ENCODE measurements around the gene GNG7.
A peak's percentile ranks its signal among the peaks of the same experiment; 100 is the strongest.
"Not testable (repeated sequence)": the region's sequence is repeated elsewhere in the genome, so short reads cannot be mapped to it uniquely, and the experiment has no call there.

The GNG7 gene

DNA sequence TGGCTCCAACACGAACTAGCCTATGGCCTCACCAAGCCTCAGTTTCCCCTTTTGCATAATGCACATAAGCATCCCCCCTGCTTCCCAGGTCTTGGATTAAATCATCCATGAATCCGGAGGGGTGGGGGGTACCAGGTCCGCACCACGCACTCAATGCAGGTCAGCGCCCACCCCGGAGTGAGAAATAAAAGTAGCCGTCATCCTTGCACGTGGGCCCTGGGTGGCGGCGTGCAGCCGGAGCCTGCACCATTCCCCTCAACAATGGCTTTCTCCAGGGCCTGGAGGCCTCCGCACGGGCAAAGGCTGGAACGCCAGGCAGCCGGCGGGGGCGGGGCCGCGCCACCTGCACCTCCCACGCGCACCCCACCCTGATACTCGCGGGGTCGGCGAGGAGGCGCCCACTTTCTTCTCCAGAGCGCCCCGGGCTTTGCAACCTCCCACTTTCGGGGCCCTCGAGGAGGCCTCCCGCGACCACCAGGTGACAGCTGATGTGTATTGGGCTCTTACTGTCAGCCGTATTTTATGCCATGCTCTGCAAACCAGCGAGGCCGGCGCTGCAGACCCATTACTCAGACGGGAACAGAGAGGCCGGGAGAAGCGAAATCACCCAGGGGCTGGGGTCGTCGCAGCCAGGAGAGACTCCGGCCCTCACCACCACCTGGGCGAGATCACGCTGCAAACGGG, 227.3 kb downstream of the GNG7 start:
- no peaks in the 10 kb centered on the region for H3K27me3 ChIP-seq (ENCODE audit: insufficient read depth, low read length)
- peak overlapping the region; percentile 76 for H3K4me3 ChIP-seq (ENCODE audit: low read depth, low read length)
- peak overlapping the region; percentile 49 for H3K9ac ChIP-seq (ENCODE audit: low read length)
- peak overlapping the region; percentile 88 for H2AK5ac ChIP-seq (ENCODE audit: low read length)
- peak overlapping the region; percentile 84 for H2BK12ac ChIP-seq (ENCODE audit: low read length)
- peak overlapping the region; percentile 96 for H2BK120ac ChIP-seq (ENCODE audit: insufficient read depth, low read length, poor library complexity)
- peak overlapping the region; percentile 89 for H3K27ac ChIP-seq (ENCODE audit: low read depth, low read length)
- peaks cover 30% of the 10 kb centered on the region for H3K79me2 ChIP-seq (ENCODE audit: control insufficient read depth, insufficient read depth, low read length, poor library complexity)
- H3K18ac ChIP-seq (ENCODE audit: low read length): peak overlapping the region; percentile 98
- H2AFZ ChIP-seq (ENCODE audit: insufficient read depth, low read length, poor library complexity): peak overlapping the region; percentile 86
- peak; percentile 35 to 64 for DNase-seq
- H3K9me3 ChIP-seq (ENCODE audit: insufficient read depth, low read depth, low read length): no peaks in the 10 kb centered on the region
- peak overlapping the region; percentile 82 for H4K12ac ChIP-seq (ENCODE audit: low read depth, low read length)
- WGBS (ENCODE audit: extremely low coverage, insufficient coverage, insufficient read length): no CpG with 5 or more reads among the region's 45 CpGs
- peaks cover 47% of the 10 kb centered on the region for H3K79me1 ChIP-seq (ENCODE audit: low read length)
- peaks cover 16 to 18% of the 10 kb centered on the region in 2 experiments for H3K36me3 ChIP-seq (ENCODE audit: control insufficient read depth in 1 of 2, insufficient read depth in 2 of 2, low read length in 2 of 2)
- peak overlapping the region; percentile 95 for H4K91ac ChIP-seq (ENCODE audit: low read depth, low read length)
- H3K4me1 ChIP-seq (ENCODE audit: control insufficient read depth in 1 of 2, insufficient read depth in 2 of 2, low read length in 2 of 2): peaks cover 12 to 14% of the 10 kb centered on the region in 2 experiments
- H3K4me2 ChIP-seq (ENCODE audit: low read length): peak overlapping the region; percentile 64
- no peak overlapping the region for H3K23ac ChIP-seq (ENCODE audit: low read length)
- peak overlapping the region; percentile 97 for H3K14ac ChIP-seq (ENCODE audit: low read length)
- peak overlapping the region; percentile 86 for H4K8ac ChIP-seq (ENCODE audit: low read depth, low read length)
- H2BK5ac ChIP-seq (ENCODE audit: low read depth, low read length, poor library complexity): peak overlapping the region; percentile 98
- peak overlapping the region; percentile 96 for H3K4ac ChIP-seq (ENCODE audit: low read depth, low read length)

DNA sequence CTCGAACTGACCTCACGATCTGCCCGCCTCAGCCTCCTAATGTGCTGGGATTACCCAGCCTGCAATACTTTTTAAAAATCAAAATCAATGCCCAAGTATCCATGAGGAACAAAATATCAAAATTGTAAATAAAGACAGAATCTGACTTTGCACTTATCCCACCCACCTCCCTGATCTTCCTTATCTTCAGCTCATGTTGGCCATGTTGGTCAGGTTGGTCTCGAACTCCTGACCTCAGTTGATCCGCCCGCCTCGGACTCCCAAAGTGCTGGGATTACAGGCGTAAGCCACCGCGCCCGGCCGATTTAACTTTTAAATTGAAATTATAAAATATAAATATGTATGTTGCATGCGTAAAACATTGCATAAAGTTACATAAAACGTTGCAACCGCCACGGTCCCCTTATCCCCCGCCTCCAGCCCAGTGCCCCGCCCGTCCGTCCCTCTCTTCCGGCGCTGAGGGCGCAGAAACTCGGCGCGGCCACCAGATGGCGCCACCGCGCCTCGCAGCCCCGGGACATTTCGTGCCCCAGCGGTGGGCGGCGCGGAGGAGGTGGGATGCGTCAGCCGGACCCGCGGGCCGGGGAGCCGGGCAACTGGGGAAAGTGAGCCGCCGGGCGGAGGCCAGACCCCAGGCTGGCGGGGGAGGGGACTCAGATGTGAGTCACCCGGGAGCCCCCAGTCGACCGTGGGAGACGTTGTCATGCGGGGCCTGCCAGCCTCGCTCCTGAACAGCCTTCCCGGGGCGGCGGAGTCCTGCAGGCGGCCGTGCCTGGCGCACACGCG, 228.1 kb downstream of the GNG7 start:
- Histone ChIP-seq H3K79me1 (ENCODE audit: low read length) (peaks cover 47% of the 10 kb centered on the region), H3K4me2 (ENCODE audit: low read length) (peak overlapping the region; percentile 64), H3K9ac (ENCODE audit: low read length) (peak overlapping the region; percentile 24), H4K12ac (ENCODE audit: low read depth, low read length) (peak overlapping the region; percentile 82), H3K4me1 (ENCODE audit: control insufficient read depth in 1 of 2, insufficient read depth in 2 of 2, low read length in 2 of 2) (peaks cover 11 to 13% of the 10 kb centered on the region in 2 experiments), H3K23ac (ENCODE audit: low read length) (no peak overlapping the region), H3K18ac (ENCODE audit: low read length) (peak overlapping the region; percentile 98), H3K4ac (ENCODE audit: low read depth, low read length) (peak overlapping the region; percentile 96), H3K36me3 (ENCODE audit: control insufficient read depth in 1 of 2, insufficient read depth in 2 of 2, low read length in 2 of 2) (peaks cover 16 to 18% of the 10 kb centered on the region in 2 experiments), H3K14ac (ENCODE audit: low read length) (peak overlapping the region; percentile 97), H2BK120ac (ENCODE audit: insufficient read depth, low read length, poor library complexity) (peak overlapping the region; percentile 96), H2AK5ac (ENCODE audit: low read length) (peak overlapping the region; percentile 88), H2BK12ac (ENCODE audit: low read length) (peak overlapping the region; percentile 84), H3K27ac (ENCODE audit: low read depth, low read length) (peak overlapping the region; percentile 89), H2AFZ (ENCODE audit: insufficient read depth, low read length, poor library complexity) (peak overlapping the region; percentile 86), H4K91ac (ENCODE audit: low read depth, low read length) (peak overlapping the region; percentile 95), H3K9me3 (ENCODE audit: insufficient read depth, low read depth, low read length) (no peaks in the 10 kb centered on the region), H2BK5ac (ENCODE audit: low read depth, low read length, poor library complexity) (peak overlapping the region; percentile 98), H3K4me3 (ENCODE audit: low read depth, low read length) (peak overlapping the region; percentile 76), H3K79me2 (ENCODE audit: control insufficient read depth, insufficient read depth, low read length, poor library complexity) (peaks cover 30% of the 10 kb centered on the region), H3K27me3 (ENCODE audit: insufficient read depth, low read length) (no peaks in the 10 kb centered on the region), H4K8ac (ENCODE audit: low read depth, low read length) (peak overlapping the region; percentile 86)
- peak; percentile 92 to 94 for DNase-seq
- no CpG with 5 or more reads among the region's 60 CpGs for WGBS (ENCODE audit: extremely low coverage, insufficient coverage, insufficient read length)

DNA sequence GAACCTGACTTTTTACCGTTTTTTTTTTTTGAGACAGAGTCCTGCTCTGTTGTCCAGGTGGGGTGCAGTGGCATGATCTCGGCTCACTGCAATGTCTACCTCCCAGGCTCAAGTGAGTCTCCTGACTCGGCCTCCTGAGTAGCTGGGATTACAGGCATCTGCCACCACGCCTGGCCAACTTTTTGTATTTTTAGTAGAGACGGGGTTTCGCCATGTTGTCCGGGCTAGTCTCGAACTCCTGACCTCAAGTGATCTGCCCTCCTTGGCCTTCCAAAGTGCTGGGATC, 232.6 kb downstream of the GNG7 start:
- peak overlapping the region; percentile 40 for H3K14ac ChIP-seq (ENCODE audit: low read length)
- WGBS (ENCODE audit: extremely low coverage, insufficient coverage, insufficient read length): no CpG with 5 or more reads among the region's 8 CpGs
- H2AFZ ChIP-seq (ENCODE audit: insufficient read depth, low read length, poor library complexity); H4K8ac ChIP-seq (ENCODE audit: low read depth, low read length); H3K4me2 ChIP-seq (ENCODE audit: low read length); H3K4me3 ChIP-seq (ENCODE audit: low read depth, low read length); H3K9me3 ChIP-seq (ENCODE audit: insufficient read depth, low read depth, low read length); DNase-seq; H4K12ac ChIP-seq (ENCODE audit: low read depth, low read length); H3K79me2 ChIP-seq (ENCODE audit: control insufficient read depth, insufficient read depth, low read length, poor library complexity); H3K9ac ChIP-seq (ENCODE audit: low read length); H3K27me3 ChIP-seq (ENCODE audit: insufficient read depth, low read length); H3K36me3 ChIP-seq (ENCODE audit: control insufficient read depth in 1 of 2, insufficient read depth in 2 of 2, low read length in 2 of 2); H3K23ac ChIP-seq (ENCODE audit: low read length): not testable (repeated sequence)
- peaks cover 9 to 12% of the 10 kb centered on the region in 2 experiments for H3K4me1 ChIP-seq (ENCODE audit: control insufficient read depth in 1 of 2, insufficient read depth in 2 of 2, low read length in 2 of 2)
- peak overlapping the region; percentile 94 for H3K27ac ChIP-seq (ENCODE audit: low read depth, low read length)
- peak overlapping the region; percentile 25 for H3K18ac ChIP-seq (ENCODE audit: low read length)
- peak overlapping the region; percentile 42 for H2BK5ac ChIP-seq (ENCODE audit: low read depth, low read length, poor library complexity)
- peak overlapping the region; percentile 86 for H4K91ac ChIP-seq (ENCODE audit: low read depth, low read length)
- H2BK12ac ChIP-seq (ENCODE audit: low read length): peak overlapping the region; percentile 67
- peak overlapping the region; percentile 16 for H2AK5ac ChIP-seq (ENCODE audit: low read length)
- peak overlapping the region; percentile 23 for H2BK120ac ChIP-seq (ENCODE audit: insufficient read depth, low read length, poor library complexity)
- peaks cover 22% of the 10 kb centered on the region for H3K79me1 ChIP-seq (ENCODE audit: low read length)
- H3K4ac ChIP-seq (ENCODE audit: low read depth, low read length): peak overlapping the region; percentile 17

DNA sequence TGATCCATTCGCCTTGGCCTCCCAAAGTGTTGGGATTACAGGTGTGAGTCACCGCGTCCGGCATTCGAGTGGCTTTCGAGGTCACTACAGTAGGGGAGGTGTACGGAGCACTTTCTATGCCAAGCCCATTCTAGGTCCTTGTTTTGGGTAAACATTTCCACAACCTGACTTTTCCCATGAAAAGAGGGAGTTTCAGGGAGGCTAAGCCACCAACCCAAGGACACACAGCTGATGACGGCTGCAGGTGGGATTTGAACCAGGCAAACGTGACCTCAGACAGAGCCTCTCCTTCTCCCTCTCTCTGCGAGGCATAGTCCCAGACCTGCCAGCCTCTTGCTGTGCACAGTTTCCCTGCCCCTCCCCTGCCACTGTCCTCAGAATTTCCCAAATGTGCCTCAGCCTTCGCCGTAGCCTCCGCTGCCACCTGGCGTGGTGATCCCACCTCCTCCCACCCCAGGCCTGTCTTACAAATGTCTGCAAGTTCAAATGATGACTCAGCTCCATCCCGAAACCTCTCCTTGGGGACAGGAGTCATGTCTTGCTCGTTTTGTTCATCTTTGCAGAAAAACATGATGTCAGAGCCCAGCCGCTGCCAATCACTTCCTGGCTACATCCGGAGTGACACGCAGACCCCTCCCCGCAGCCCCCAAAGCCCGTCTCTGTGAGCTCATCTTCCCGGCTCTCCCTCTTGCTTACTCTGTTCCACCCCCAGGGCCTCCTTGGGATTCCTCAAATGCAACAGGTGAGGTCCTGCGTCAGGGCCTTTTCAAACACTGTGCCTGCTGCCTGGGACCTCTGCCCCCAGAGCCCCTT, 233.2 kb downstream of the GNG7 start:
- H4K12ac ChIP-seq (ENCODE audit: low read depth, low read length): no peak overlapping the region
- no peak overlapping the region for H2AFZ ChIP-seq (ENCODE audit: insufficient read depth, low read length, poor library complexity)
- peak overlapping the region; percentile 32 for H3K4me2 ChIP-seq (ENCODE audit: low read length)
- peak overlapping the region; percentile 89 for H2BK12ac ChIP-seq (ENCODE audit: low read length)
- H3K79me2 ChIP-seq (ENCODE audit: control insufficient read depth, insufficient read depth, low read length, poor library complexity): no peaks in the 10 kb centered on the region
- H4K8ac ChIP-seq (ENCODE audit: low read depth, low read length): peak overlapping the region; percentile 56
- H3K4ac ChIP-seq (ENCODE audit: low read depth, low read length): peak overlapping the region; percentile 25
- no peaks in the 10 kb centered on the region for H3K27me3 ChIP-seq (ENCODE audit: insufficient read depth, low read length)
- H3K23ac ChIP-seq (ENCODE audit: low read length): no peak overlapping the region
- H3K27ac ChIP-seq (ENCODE audit: low read depth, low read length): peak overlapping the region; percentile 94
- H2BK120ac ChIP-seq (ENCODE audit: insufficient read depth, low read length, poor library complexity): peak overlapping the region; percentile 27
- peak; percentile 76 to 84 for DNase-seq
- peak overlapping the region; percentile 16 for H2AK5ac ChIP-seq (ENCODE audit: low read length)
- H2BK5ac ChIP-seq (ENCODE audit: low read depth, low read length, poor library complexity): peak overlapping the region; percentile 89
- H3K4me1 ChIP-seq (ENCODE audit: control insufficient read depth in 1 of 2, insufficient read depth in 2 of 2, low read length in 2 of 2): peaks cover 7 to 10% of the 10 kb centered on the region in 2 experiments
- peak overlapping the region; percentile 86 for H4K91ac ChIP-seq (ENCODE audit: low read depth, low read length)
- no peak overlapping the region for H3K9ac ChIP-seq (ENCODE audit: low read length)
- WGBS (ENCODE audit: extremely low coverage, insufficient coverage, insufficient read length): no CpG with 5 or more reads among the region's 23 CpGs
- no peaks in the 10 kb centered on the region for H3K36me3 ChIP-seq (ENCODE audit: control insufficient read depth in 1 of 2, insufficient read depth in 2 of 2, low read length in 2 of 2)
- H3K4me3 ChIP-seq (ENCODE audit: low read depth, low read length): no peak overlapping the region
- peak overlapping the region; percentile 40 for H3K14ac ChIP-seq (ENCODE audit: low read length)
- H3K18ac ChIP-seq (ENCODE audit: low read length): peak overlapping the region; percentile 25
- peaks cover 20% of the 10 kb centered on the region for H3K79me1 ChIP-seq (ENCODE audit: low read length)
- H3K9me3 ChIP-seq (ENCODE audit: insufficient read depth, low read depth, low read length): no peaks in the 10 kb centered on the region
